Upper lobe of left lung (tissue), 4 donors: ENCODE measurements around the gene PRPF40A.

Experiments
- CTCF ChIP-seq, 6 experiments: fragments of 450-650 bp in 4 of 6; fragments of 200-600 bp in 2 of 6; sonication (generic) in 2 of 6; IDR thresholded peaks; one replicate each; pipeline ENCODE4 v1.5.1; 2016 to 2019; ENCODE audit warnings: antibody characterized with exemption in 6 of 6
- EP300 ChIP-seq, 4 donors: sonication (generic); formaldehyde crosslinking; IDR thresholded peaks; one replicate each; pipeline ENCODE4 v1.5.1; 2017; ENCODE audit warnings: antibody characterized with exemption in 4 of 4, control low read depth in 2 of 4
- POLR2A ChIP-seq, 4 donors: fragments of 450-650 bp; IDR thresholded peaks; one replicate each; pipeline ENCODE4 v1.5.1; 2016 to 2017; ENCODE audit warnings: antibody characterized with exemption in 4 of 4, mild to moderate bottlenecking in 2 of 4

DNA sequence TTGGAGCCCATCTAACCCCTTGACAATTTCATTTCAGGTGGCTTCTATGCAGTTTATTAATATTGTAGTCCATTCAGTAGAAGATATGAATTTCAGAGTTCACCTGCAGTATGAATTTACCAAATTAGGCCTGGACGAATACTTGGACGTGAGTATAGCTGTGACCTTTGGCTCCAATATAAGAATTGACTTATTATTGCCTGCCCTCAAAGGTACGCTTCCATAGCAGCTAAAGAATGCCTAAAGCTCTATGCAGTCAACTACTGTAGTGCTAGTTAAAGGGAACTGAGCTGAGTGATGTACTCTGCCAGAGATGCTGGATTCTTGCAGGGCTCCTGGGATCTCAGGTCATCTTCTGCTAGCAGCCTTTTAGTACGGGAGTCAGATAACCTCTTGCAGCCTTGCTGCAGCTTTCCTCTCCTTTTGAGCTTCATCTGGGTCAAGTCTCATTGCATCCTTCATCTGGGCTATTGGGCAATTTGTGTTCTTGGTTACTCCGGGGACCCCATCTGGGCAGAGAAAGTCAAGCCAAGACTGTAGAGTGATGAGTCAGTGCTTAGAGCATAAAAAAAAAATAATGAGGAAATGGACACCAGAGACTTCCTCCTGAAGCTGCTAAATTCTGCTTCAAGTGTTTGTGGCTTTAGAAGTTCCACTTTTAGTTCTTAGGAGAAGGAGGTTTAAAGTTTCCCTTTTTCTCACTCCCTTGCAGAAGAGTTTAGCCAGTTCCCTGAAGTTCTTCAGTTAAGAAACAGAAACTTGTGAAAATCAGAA, 105.6 kb downstream of the PRPF40A start:
- TF ChIP-seq CTCF (IDR thresholded peaks at IDR 0.05), result no peak
- TF ChIP-seq POLR2A (IDR thresholded peaks at IDR 0.05), result peak in 1 of 4 donors; percentile 15
- no peak for TF ChIP-seq EP300 (IDR thresholded peaks at IDR 0.05)
